Right cardiac atrium (tissue), 5 donors: ENCODE data around the gene OOSP1. TPM values are rescaled to one million over a fixed set of nuclear protein-coding genes. Genes with fewer than 3 reads are reported as not detected.
"Not testable (repeated sequence)": the region's sequence is repeated elsewhere in the genome, so short reads cannot be mapped to it uniquely, and the experiment has no call there.

Experiments used
- ATAC-seq, 2 donors: fragments of 200-7000 bp; cut with Tn5 transposase; one replicate each; pipeline versions ENCODE4 v1.8.0 to v1.9.1; 2020; ENCODE audit warnings: moderate library complexity in 2 of 2, mild to moderate bottlenecking in 1 of 2
- DNase-seq, 3 donors: peaks; one replicate each; pipeline ENCODE4 v3.0.0-alpha.2; 2020
- H3K27ac ChIP-seq: one replicate; pipeline ENCODE4 v1.5.1; 2013; ENCODE audit warnings: mild to moderate bottlenecking, low read length, control low read depth, moderate library complexity
- H3K27me3 ChIP-seq: one replicate; pipeline ENCODE4 v1.6.1; 2013; ENCODE audit not compliant: control insufficient read depth, insufficient read depth
- H3K4me1 ChIP-seq: one replicate; pipeline ENCODE4 v1.6.1; 2013; ENCODE audit warnings: low read length; ENCODE audit not compliant: control insufficient read depth, insufficient read depth
- H3K4me3 ChIP-seq: one replicate; pipeline ENCODE4 v1.5.1; 2013; ENCODE audit warnings: low read length, control low read depth
- H3K9me3 ChIP-seq: one replicate; pipeline ENCODE4 v1.6.1; 2013; ENCODE audit warnings: low read length; ENCODE audit not compliant: control insufficient read depth
- WGBS: extraction: QIAGEN DNeasy Blood & Tissue Kit; methylation state at CpG from one replicate; pipeline ENCODE4 v1.1.7; 2013; 5-methylcytosine and 5-hydroxymethylcytosine counted together
- intact Hi-C, 4 donors: fragments of 100-400 bp; cut with DNase I; formaldehyde crosslinking; loops; one replicate each; pipeline versions ENCODE4 v1.11.0 to v1.14.0; 2022 to 2023
- polyA plus RNA-seq: library from polyadenylated mRNA; stranded (reverse); fragments of 200-250 nt; gene quantifications from one replicate; pipeline ENCODE4 v1.2.3, GENCODE V29; 2013
- total RNA-seq, 4 donors: library from RNA; stranded (reverse); fragmentation: NEBNext Ultra II Directional; extraction: Animal tissue kit (Norgen Biotek cat#: 25700); gene quantifications; one replicate each; pipeline ENCODE4 v1.2.1, GENCODE V29; 2021
- donor health status: healthy with polysubstance abuse.
- donor health status: DM: no; HTN: yes; CAD: no.
- donor health status: DM: no; HTN: no; CAD: no.
- donor health status: DM: no; HTN: yes; CAD: no; lungs with severe emphysema.
- donor health status: DM: yes; HTN: yes; CAD: no.

The OOSP1 gene
- total and polyA plus RNA-seq, 5 donors: 0.16 TPM; not detected in 4

- Histone ChIP-seq H3K4me1 (no peaks in the 10 kb centered on the region), H3K27me3 (no peaks in the 10 kb centered on the region), H3K9me3 (no peaks in the 10 kb centered on the region), H3K27ac (peak overlapping the region; percentile 6), H3K4me3 (no peak overlapping the region)
- peak; percentile 37 to 96 for ATAC-seq
- peak in 1 of 3 donors; percentile 48 for DNase-seq
- intact Hi-C loops: no loop called here
- 54% methylated on average over 9 of the region's 9 CpGs for WGBS
Measured at GRCh38 chr11:59960502-59961381, 22.5 kb downstream of the OOSP1 start.

GRCh38 chr11:59962107-59962482, 23.9 kb downstream of the OOSP1 start:
- Histone ChIP-seq H3K4me3 (no peak overlapping the region), H3K9me3 (no peaks in the 10 kb centered on the region), H3K27me3 (no peaks in the 10 kb centered on the region), H3K27ac (no peak overlapping the region), H3K4me1 (peaks cover 2% of the 10 kb centered on the region)
- ATAC-seq (no peak), DNase-seq (no peak)
- WGBS: 60% methylated on average over 2 of the region's 2 CpGs
- intact Hi-C loops: no loop called here

- DNase-seq (no peak), ATAC-seq (no peak)
- WGBS: 88% methylated on average over 3 of the region's 3 CpGs
- Histone ChIP-seq H3K4me1 (peaks cover 2% of the 10 kb centered on the region), H3K9me3 (no peaks in the 10 kb centered on the region), H3K27me3 (no peaks in the 10 kb centered on the region), H3K27ac (no peak within 1 kb of the TSS), H3K4me3 (no peak within 1 kb of the TSS)
- intact Hi-C loops: no loop called here
Measured at GRCh38 chr11:59963733-59964132, 25.5 kb downstream of the OOSP1 start, which contains the start of gene OOSP4A. TSS of gene OOSP4A (plus strand) at chr11:59964033. CDS start at chr11:59964033, 0 bp downstream.

GRCh38 chr11:59965424-59965823, 27.2 kb downstream of the OOSP1 start:
- WGBS: 65% methylated on average over 7 of the region's 7 CpGs
- Histone ChIP-seq H3K4me3 (no peak overlapping the region), H3K27ac (no peak overlapping the region), H3K4me1 (peaks cover 2% of the 10 kb centered on the region), H3K9me3 (no peaks in the 10 kb centered on the region), H3K27me3 (no peaks in the 10 kb centered on the region)
- intact Hi-C loops: no loop called here
- DNase-seq (no peak), ATAC-seq (no peak)

GRCh38 chr11:59966201-59966600, 28.0 kb downstream of the OOSP1 start:
- ATAC-seq (no peak), DNase-seq (no peak)
- Histone ChIP-seq H3K27me3 (no peaks in the 10 kb centered on the region), H3K9me3 (no peaks in the 10 kb centered on the region), H3K4me1 (peaks cover 2% of the 10 kb centered on the region), H3K4me3 (no peak overlapping the region), H3K27ac (no peak overlapping the region)
- WGBS: 60% methylated on average over 3 of the region's 3 CpGs
- intact Hi-C loops: no loop called here

- Histone ChIP-seq H3K27me3 (no peaks in the 10 kb centered on the region), H3K4me1 (peaks cover 2% of the 10 kb centered on the region), H3K4me3 (no peak overlapping the region), H3K9me3 (no peaks in the 10 kb centered on the region), H3K27ac (no peak overlapping the region)
- no peak for DNase-seq
- 87% methylated on average over 3 of the region's 3 CpGs for WGBS
- ATAC-seq: no peak
- intact Hi-C loops: no loop called here
Measured at GRCh38 chr11:59967677-59968394, 29.6 kb downstream of the OOSP1 start.

- ATAC-seq: no peak
- WGBS: 65% methylated on average over 1 of the region's 1 CpG
- H3K27ac ChIP-seq: no peak overlapping the region
- no peaks in the 10 kb centered on the region for H3K9me3 ChIP-seq
- H3K27me3 ChIP-seq: no peaks in the 10 kb centered on the region
- intact Hi-C loops: no loop called here
- no peak overlapping the region for H3K4me3 ChIP-seq
- no peak for DNase-seq
- H3K4me1 ChIP-seq: peaks cover 2% of the 10 kb centered on the region
Measured at GRCh38 chr11:59968395-59968783, 30.2 kb downstream of the OOSP1 start.

GRCh38 chr11:59973097-59973496, 34.9 kb downstream of the OOSP1 start:
- intact Hi-C loops: no loop called here

GRCh38 chr11:59981106-59981770, 43.0 kb downstream of the OOSP1 start:
- WGBS: 94% methylated on average over 4 of the region's 4 CpGs
- DNase-seq: no peak
- H3K4me1 ChIP-seq: no peaks in the 10 kb centered on the region
- intact Hi-C loops: no loop called here
- no peak overlapping the region for H3K4me3 ChIP-seq
- H3K27ac ChIP-seq: no peak overlapping the region
- H3K9me3 ChIP-seq: no peaks in the 10 kb centered on the region
- no peaks in the 10 kb centered on the region for H3K27me3 ChIP-seq
- no peak for ATAC-seq

More at GRCh38 chr11:59973097-59973496, 34.9 kb downstream of the OOSP1 start:
- no peak for ATAC-seq
- 77% methylated on average over 5 of the region's 5 CpGs for WGBS
- DNase-seq: no peak
- H3K27me3 ChIP-seq: no peaks in the 10 kb centered on the region
- H3K4me1 ChIP-seq: no peaks in the 10 kb centered on the region
- H3K27ac ChIP-seq: no peak overlapping the region
- H3K4me3 ChIP-seq: no peak overlapping the region
- no peaks in the 10 kb centered on the region for H3K9me3 ChIP-seq

- intact Hi-C loops, DNase-seq, H3K9me3 ChIP-seq, H3K4me1 ChIP-seq, ATAC-seq, H3K27me3 ChIP-seq, H3K4me3 ChIP-seq, H3K27ac ChIP-seq: not testable (repeated sequence)
- 60% methylated on average over 4 of the region's 4 CpGs for WGBS
Measured at GRCh38 chr11:59982037-59982436, 43.8 kb downstream of the OOSP1 start.

- 61% methylated on average over 1 of the region's 1 CpG for WGBS
- no peaks in the 10 kb centered on the region for H3K9me3 ChIP-seq
- H3K4me1 ChIP-seq: no peaks in the 10 kb centered on the region
- DNase-seq (no peak), ATAC-seq (no peak)
- H3K27ac ChIP-seq: no peak overlapping the region
- intact Hi-C loops: no loop called here
- no peak overlapping the region for H3K4me3 ChIP-seq
- no peaks in the 10 kb centered on the region for H3K27me3 ChIP-seq
Measured at GRCh38 chr11:59983212-59983611, 45.0 kb downstream of the OOSP1 start.
